ENCODE data around the gene BANP.
"Not testable (repeated sequence)": the region's sequence is repeated elsewhere in the genome, so short reads cannot be mapped to it uniquely, and the experiment has no call there.

BANP gene

GRCh38 chr16:87931504-87931903 is 19.7 kb upstream of the BANP start:
- DNase-seq (ENCODE audit: low read depth), result no peak
- TF ChIP-seq CTCF (IDR thresholded peaks at IDR 0.05; ENCODE audit: control insufficient read depth, insufficient read depth, low read depth, low read length, missing control alignments), result no peak
- H3K4me3 ChIP-seq (ENCODE audit: control insufficient read depth, low read depth, low read length), result no peak overlapping the region

- DNase-seq (ENCODE audit: low read depth); H3K4me3 ChIP-seq (ENCODE audit: control insufficient read depth, low read depth, low read length): not testable (repeated sequence)
These were observed 18.6 kb upstream of the BANP start for GRCh38 chr16:87932475-87933139.

DNA sequence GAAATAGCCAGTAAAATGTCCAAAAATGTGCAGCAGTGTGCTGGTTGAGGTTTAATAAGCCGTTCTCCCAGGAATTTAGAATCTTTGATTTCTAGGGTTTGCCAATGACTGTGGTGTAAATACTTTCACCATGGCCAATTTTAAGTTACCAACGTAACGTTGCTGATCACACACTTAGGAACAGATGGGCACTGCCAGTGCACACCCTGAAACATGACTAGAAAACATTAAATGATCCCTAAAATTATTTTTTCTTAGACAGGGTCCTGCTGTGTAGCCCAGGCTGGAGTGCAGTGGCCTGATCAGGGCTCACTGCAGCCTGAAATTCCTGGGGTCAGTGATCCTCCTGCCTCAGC is 18.1 kb upstream of the BANP start:
- TF ChIP-seq CTCF (IDR thresholded peaks at IDR 0.05; ENCODE audit: control insufficient read depth, insufficient read depth, low read depth, low read length, missing control alignments), result no peak
- DNase-seq (ENCODE audit: low read depth), result no peak
- H3K4me3 ChIP-seq (ENCODE audit: control insufficient read depth, low read depth, low read length), result no peak overlapping the region

GRCh38 chr16:87934752-87935425 is 16.3 kb upstream of the BANP start:
- not testable (repeated sequence) for H3K4me3 ChIP-seq (ENCODE audit: control insufficient read depth, low read depth, low read length); DNase-seq (ENCODE audit: low read depth)

DNA sequence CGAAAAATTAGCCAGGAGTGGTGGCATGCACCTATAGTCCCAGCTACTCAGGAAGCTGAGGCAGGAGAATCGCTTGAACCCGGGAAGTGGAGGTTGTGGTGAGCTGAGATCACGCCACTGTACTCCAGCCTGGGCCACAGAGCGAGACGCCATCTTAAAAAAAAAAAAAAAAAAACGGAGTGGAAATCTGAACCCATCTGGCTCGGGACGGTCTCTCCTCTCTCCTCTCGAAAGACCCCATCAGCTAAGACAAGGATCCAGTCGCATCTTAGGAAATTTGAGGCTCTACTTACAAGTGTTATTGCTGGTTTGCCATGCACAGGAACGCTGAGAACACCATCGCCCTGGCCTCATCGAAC is 15.2 kb upstream of the BANP start:
- not testable (repeated sequence) for H3K4me3 ChIP-seq (ENCODE audit: control insufficient read depth, low read depth, low read length); DNase-seq (ENCODE audit: low read depth)

- no peak for TF ChIP-seq CTCF (IDR thresholded peaks at IDR 0.05; ENCODE audit: control insufficient read depth, insufficient read depth, low read depth, low read length, missing control alignments)
- no peak for DNase-seq (ENCODE audit: low read depth)
- no peak within 1 kb of the TSS for H3K4me3 ChIP-seq (ENCODE audit: control insufficient read depth, low read depth, low read length)
These were observed 14.6 kb upstream of the BANP start, which contains the start of gene CA5A for GRCh38 chr16:87936375-87937230. CA5A (minus strand) TSS chr16:87936529; CDS start chr16:87936450, 79 bp downstream.

- DNase-seq (ENCODE audit: low read depth); H3K4me3 ChIP-seq (ENCODE audit: control insufficient read depth, low read depth, low read length): not testable (repeated sequence)
These were observed 14.0 kb upstream of the BANP start for GRCh38 chr16:87937231-87937542.

- no peak for DNase-seq (ENCODE audit: low read depth)
- no peak overlapping the region for H3K4me3 ChIP-seq (ENCODE audit: control insufficient read depth, low read depth, low read length)
- TF ChIP-seq CTCF (IDR thresholded peaks at IDR 0.05; ENCODE audit: control insufficient read depth, insufficient read depth, low read depth, low read length, missing control alignments), result no peak
These were observed 12.8 kb upstream of the BANP start for GRCh38 chr16:87938412-87938949.
